NCI-H2107 treated with DMSO at 0.1 percent for 48 hours (cell line): ENCODE data around the gene RGSL1.
A peak's percentile ranks its signal among the peaks of the same experiment; 100 is the strongest.

Experiments used
- DNase-seq: peaks from one replicate; lab custom pipeline; 2025; ENCODE audit not compliant: unreplicated experiment; lab: John Stamatoyannopoulos, UW

RGSL1 gene

GRCh38 chr1:182608845-182609610 lies 159.1 kb downstream of the RGSL1 start:
- DNase-seq: peak; percentile 21
